COLO668 (cell line): Measurements from ENCODE around the gene MAPK8IP2.
"Not testable (repeated sequence)": the region's sequence is repeated elsewhere in the genome, so short reads cannot be mapped to it uniquely, and the experiment has no call there.

Experiments
- DNase-seq: peaks from one replicate; lab custom pipeline; 2025; ENCODE audit not compliant: unreplicated experiment; lab: John Stamatoyannopoulos, UW

MAPK8IP2 gene

GRCh38 chr22:50612528-50613221 lies 12.1 kb downstream of the MAPK8IP2 start:
- DNase-seq = peak; percentile 21

- DNase-seq = peak; percentile 82
Measured at GRCh38 chr22:50613291-50613981, 12.8 kb downstream of the MAPK8IP2 start.

GRCh38 chr22:50614296-50614695 lies 13.7 kb downstream of the MAPK8IP2 start:
- not testable (repeated sequence) for DNase-seq

- peak; percentile 43 for DNase-seq
Measured at GRCh38 chr22:50620593-50621355, 20.2 kb downstream of the MAPK8IP2 start.

- DNase-seq = no peak
Measured at GRCh38 chr22:50621356-50621880, 20.8 kb downstream of the MAPK8IP2 start.

GRCh38 chr22:50621948-50622722 lies 21.5 kb downstream of the MAPK8IP2 start:
- peak; percentile 41 for DNase-seq

GRCh38 chr22:50622723-50623327 lies 22.2 kb downstream of the MAPK8IP2 start:
- DNase-seq = peak; percentile 95

GRCh38 chr22:50624347-50625130 lies 23.9 kb downstream of the MAPK8IP2 start:
- no peak for DNase-seq

GRCh38 chr22:50625131-50625567 lies 24.6 kb downstream of the MAPK8IP2 start:
- DNase-seq = no peak

GRCh38 chr22:50625568-50626313 lies 25.1 kb downstream of the MAPK8IP2 start:
- no peak for DNase-seq

- no peak for DNase-seq
Measured at GRCh38 chr22:50626314-50626849, 25.8 kb downstream of the MAPK8IP2 start.

- DNase-seq = no peak
Measured at GRCh38 chr22:50626850-50627641, 26.5 kb downstream of the MAPK8IP2 start.

- peak; percentile 86 for DNase-seq
Measured at GRCh38 chr22:50627642-50628542, 27.3 kb downstream of the MAPK8IP2 start, which contains the start of gene ARSA. TSS of gene ARSA (minus strand) at chr22:50628152. CDS start at chr22:50627779, 373 bp downstream.

GRCh38 chr22:50628543-50629134 lies 28.0 kb downstream of the MAPK8IP2 start:
- DNase-seq = no peak

GRCh38 chr22:50630376-50630775 lies 29.8 kb downstream of the MAPK8IP2 start:
- DNase-seq = no peak

- DNase-seq = no peak
Measured at GRCh38 chr22:50633086-50633485, 32.5 kb downstream of the MAPK8IP2 start.
